ENCODE data around the gene YDJC. TPM values are rescaled to one million over a fixed set of nuclear protein-coding genes. Genes with fewer than 3 reads are reported as not detected.

The YDJC gene
- total RNA-seq, 1 donor from 2014 or later = 18.4 TPM

DNA sequence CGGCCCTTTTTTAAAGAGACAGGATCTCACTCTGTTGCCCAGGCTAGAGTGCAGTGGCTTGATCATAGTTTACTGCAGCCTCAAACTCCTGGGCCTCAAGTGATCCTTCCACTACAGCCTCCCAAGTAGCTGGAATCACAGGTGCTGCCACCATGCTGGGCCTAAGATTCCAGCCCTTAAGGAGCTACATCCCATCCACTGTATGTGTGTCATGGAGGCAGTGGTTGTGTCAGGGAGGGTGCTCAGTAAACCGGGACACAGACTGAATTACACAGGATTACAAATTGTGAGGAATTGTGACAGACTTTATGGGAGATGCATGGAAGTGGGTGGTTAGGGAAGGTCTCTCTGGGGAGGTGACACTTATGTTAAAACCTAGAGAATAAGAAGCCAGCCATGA is 33.9 kb upstream of the YDJC start:
- H3K4me3 Mint-ChIP-seq = peak overlapping the region; percentile 77
- H3K27ac Mint-ChIP-seq (ENCODE audit: unreplicated experiment) = no peak overlapping the region
- peaks cover 21% of the 10 kb centered on the region for H3K27me3 Mint-ChIP-seq (ENCODE audit: low read depth)
- H3K9me3 Mint-ChIP-seq = peaks cover 6% of the 10 kb centered on the region
- H3K36me3 Mint-ChIP-seq (ENCODE audit: low read depth) = no peaks in the 10 kb centered on the region
- TF ChIP-seq, protein P1, sequence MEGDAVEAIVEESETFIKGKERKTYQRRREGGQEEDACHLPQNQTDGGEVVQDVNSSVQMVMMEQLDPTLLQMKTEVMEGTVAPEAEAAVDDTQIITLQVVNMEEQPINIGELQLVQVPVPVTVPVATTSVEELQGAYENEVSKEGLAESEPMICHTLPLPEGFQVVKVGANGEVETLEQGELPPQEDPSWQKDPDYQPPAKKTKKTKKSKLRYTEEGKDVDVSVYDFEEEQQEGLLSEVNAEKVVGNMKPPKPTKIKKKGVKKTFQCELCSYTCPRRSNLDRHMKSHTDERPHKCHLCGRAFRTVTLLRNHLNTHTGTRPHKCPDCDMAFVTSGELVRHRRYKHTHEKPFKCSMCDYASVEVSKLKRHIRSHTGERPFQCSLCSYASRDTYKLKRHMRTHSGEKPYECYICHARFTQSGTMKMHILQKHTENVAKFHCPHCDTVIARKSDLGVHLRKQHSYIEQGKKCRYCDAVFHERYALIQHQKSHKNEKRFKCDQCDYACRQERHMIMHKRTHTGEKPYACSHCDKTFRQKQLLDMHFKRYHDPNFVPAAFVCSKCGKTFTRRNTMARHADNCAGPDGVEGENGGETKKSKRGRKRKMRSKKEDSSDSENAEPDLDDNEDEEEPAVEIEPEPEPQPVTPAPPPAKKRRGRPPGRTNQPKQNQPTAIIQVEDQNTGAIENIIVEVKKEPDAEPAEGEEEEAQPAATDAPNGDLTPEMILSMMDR (conservative IDR thresholded peaks at IDR 0.05) = no peak
- DNase-seq (ENCODE audit: low read depth, low spot score) = no peak
- peaks cover 28% of the 10 kb centered on the region for H3K4me1 Mint-ChIP-seq

DNA sequence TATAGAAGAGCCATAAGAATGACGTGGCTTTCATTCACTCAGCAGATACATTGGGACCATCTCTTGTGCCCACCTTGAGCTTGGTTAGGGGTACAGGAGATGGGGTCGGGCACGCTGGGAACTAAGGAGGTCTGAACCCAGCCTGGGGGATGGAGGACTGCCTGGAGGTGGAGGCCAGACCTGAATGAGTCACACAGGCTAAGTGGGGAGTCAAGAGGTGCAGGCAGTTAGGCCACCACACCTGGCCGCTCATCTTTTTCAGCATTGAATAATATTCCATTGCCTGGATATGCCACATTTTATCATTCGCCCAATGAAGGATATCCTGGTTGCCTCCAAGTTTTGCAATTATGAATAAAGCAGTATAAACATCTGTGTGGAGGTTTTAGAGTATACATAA is 32.2 kb upstream of the YDJC start:
- no peak for DNase-seq (ENCODE audit: low read depth, low spot score)
- H3K4me1 Mint-ChIP-seq = peaks cover 25% of the 10 kb centered on the region
- no peak overlapping the region for H3K27ac Mint-ChIP-seq (ENCODE audit: unreplicated experiment)
- H3K9me3 Mint-ChIP-seq = peaks cover 6% of the 10 kb centered on the region
- H3K27me3 Mint-ChIP-seq (ENCODE audit: low read depth) = peaks cover 23% of the 10 kb centered on the region
- H3K36me3 Mint-ChIP-seq (ENCODE audit: low read depth) = no peaks in the 10 kb centered on the region
- peak overlapping the region; percentile 91 for H3K4me3 Mint-ChIP-seq
- TF ChIP-seq, protein P1 (conservative IDR thresholded peaks at IDR 0.05) = no peak

DNA sequence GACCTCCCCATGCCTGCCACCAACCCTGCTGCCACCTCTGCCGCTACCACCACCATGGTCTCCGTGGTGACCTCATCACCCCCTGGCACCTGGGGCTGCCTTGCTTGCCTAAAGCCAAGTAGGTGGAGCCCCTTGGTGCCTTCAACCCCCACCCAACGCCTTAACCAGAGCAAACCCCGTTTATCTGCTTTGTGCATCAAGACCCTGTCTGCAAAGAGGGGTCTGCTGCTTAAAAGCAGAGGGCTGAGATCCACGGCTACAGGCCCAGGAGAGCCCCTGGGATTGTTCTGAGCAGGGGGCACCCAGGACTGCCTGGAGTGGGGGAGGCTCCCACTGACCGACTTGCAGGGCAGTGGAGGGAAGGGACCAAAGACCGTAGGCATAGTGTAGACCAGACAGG is 31.1 kb upstream of the YDJC start:
- Mint-ChIP-seq H3K4me1 (peaks cover 23% of the 10 kb centered on the region), H3K27me3 (ENCODE audit: low read depth) (peaks cover 29% of the 10 kb centered on the region), H3K27ac (ENCODE audit: unreplicated experiment) (no peak overlapping the region), H3K4me3 (peak overlapping the region; percentile 91), H3K36me3 (ENCODE audit: low read depth) (peaks cover 4% of the 10 kb centered on the region), H3K9me3 (peaks cover 6% of the 10 kb centered on the region)
- TF ChIP-seq, protein P1 (conservative IDR thresholded peaks at IDR 0.05) = no peak
- DNase-seq (ENCODE audit: low read depth, low spot score) = no peak

DNA sequence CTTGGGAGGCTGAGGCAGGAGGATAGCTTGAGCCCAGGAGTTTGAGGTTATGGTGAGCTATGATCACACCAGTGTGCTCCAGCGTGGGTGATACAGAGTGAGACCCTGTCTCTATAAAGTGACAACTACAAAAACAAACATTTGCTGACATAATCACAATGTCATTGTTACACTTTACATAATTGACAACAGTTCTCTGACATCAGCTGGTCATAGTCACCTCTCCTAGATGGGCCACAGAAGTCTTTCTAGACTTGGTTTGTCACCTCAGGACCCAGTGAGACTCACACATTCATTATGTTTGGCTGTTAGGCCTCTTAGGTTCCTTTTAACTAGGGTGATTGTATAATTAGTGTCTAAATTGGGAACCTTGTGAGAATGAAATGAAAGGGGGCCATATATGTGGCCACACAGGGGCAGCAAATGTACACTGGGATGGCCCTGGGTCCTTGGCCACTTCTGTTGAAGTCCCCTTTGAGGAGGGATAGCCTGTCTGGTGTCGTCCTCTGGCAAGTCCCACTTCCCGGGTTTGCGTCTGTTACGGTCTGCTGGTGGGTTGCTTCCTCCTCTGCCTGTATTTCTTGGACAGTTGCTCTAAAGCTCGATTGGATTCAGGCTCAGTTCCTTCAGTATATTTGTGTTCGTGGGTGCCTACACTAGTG is 30.2 kb upstream of the YDJC start:
- DNase-seq (ENCODE audit: low read depth, low spot score) = no peak
- Mint-ChIP-seq H3K4me1 (peaks cover 17% of the 10 kb centered on the region), H3K4me3 (peak overlapping the region; percentile 91), H3K27ac (ENCODE audit: unreplicated experiment) (no peak overlapping the region), H3K9me3 (peaks cover 6% of the 10 kb centered on the region), H3K27me3 (ENCODE audit: low read depth) (peaks cover 29% of the 10 kb centered on the region), H3K36me3 (ENCODE audit: low read depth) (peaks cover 4% of the 10 kb centered on the region)
- TF ChIP-seq, protein P1 (conservative IDR thresholded peaks at IDR 0.05) = no peak

DNA sequence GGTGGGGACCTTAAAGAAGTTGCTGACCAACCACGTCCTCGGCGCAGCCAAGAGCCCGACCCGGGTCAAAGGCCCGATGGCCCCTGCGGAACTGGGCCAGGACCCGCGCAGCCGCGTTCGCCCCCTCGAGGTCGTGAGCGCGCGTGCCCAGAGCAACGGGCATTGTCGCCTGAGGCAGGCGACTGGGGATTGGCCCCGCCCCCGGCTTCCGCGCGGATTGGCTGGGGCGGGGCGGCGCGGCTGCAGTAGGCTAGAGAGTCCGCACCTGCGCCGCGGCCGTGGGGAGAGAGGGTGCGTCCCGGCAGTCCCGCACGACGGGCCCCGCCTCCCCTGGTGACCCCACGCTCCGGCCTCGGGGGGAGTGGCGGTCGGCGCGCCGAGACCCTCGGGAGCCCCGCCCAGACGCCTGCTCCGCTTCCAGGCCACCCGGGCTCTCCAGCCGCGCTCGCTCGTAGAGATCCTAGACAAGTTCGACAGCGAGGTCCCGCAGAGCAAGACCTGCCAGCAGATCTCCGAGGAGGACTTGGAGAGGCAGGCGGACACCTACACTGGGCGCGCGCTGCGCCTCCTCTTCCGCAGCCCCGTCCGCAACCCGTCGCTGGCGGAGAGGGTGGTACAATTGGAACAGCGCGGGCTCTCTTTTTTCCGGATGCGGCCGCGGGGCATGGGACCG is 27.7 kb upstream of the YDJC start:
- Mint-ChIP-seq H3K4me1 (peaks cover 18% of the 10 kb centered on the region), H3K9me3 (peaks cover 6% of the 10 kb centered on the region), H3K4me3 (peak overlapping the region; percentile 91), H3K27me3 (ENCODE audit: low read depth) (peaks cover 29% of the 10 kb centered on the region), H3K36me3 (ENCODE audit: low read depth) (peaks cover 12% of the 10 kb centered on the region), H3K27ac (ENCODE audit: unreplicated experiment) (no peak overlapping the region)
- TF ChIP-seq, protein P1 (conservative IDR thresholded peaks at IDR 0.05) = peak; percentile 41
- peak; percentile 72 for DNase-seq (ENCODE audit: low read depth, low spot score)

Measured in neural crest cell (in vitro differentiated cells).